ENCODE results near the gene ATP8B4. TPM values are rescaled to one million over a fixed set of nuclear protein-coding genes. Genes with fewer than 3 reads are reported as not detected.
A peak's percentile ranks its signal among the peaks of the same experiment; 100 is the strongest.
"Not testable (repeated sequence)": the region's sequence is repeated elsewhere in the genome, so short reads cannot be mapped to it uniquely, and the experiment has no call there.

ATP8B4 gene
- total RNA-seq, 1 donor: 90.2 TPM

GRCh38 chr15:50100486-50100885 is 18.5 kb downstream of the ATP8B4 start:
- no peak for DNase-seq (ENCODE audit: low read depth)
- H3K4me3 ChIP-seq (ENCODE audit: low read depth, low read length): no peak overlapping the region
- TF ChIP-seq CTCF (IDR thresholded peaks at IDR 0.05; ENCODE audit: insufficient read depth, low read depth, low read length): no peak

- DNase-seq (ENCODE audit: low read depth): no peak
- no peak for TF ChIP-seq CTCF (IDR thresholded peaks at IDR 0.05; ENCODE audit: insufficient read depth, low read depth, low read length)
- H3K4me3 ChIP-seq (ENCODE audit: low read depth, low read length): no peak overlapping the region
Measured at GRCh38 chr15:50098545-50098944, 20.5 kb downstream of the ATP8B4 start.

GRCh38 chr15:50095938-50096821 is 22.9 kb downstream of the ATP8B4 start:
- no peak for TF ChIP-seq CTCF (IDR thresholded peaks at IDR 0.05; ENCODE audit: insufficient read depth, low read depth, low read length)
- no peak overlapping the region for H3K4me3 ChIP-seq (ENCODE audit: low read depth, low read length)
- DNase-seq (ENCODE audit: low read depth): no peak

GRCh38 chr15:50089386-50089785 is 29.6 kb downstream of the ATP8B4 start:
- DNase-seq (ENCODE audit: low read depth): peak; percentile 39

GRCh38 chr15:50084932-50085331 is 34.1 kb downstream of the ATP8B4 start:
- no peak overlapping the region for H3K4me3 ChIP-seq (ENCODE audit: low read depth, low read length)
- no peak for DNase-seq (ENCODE audit: low read depth)
- no peak for TF ChIP-seq CTCF (IDR thresholded peaks at IDR 0.05; ENCODE audit: insufficient read depth, low read depth, low read length)

More at GRCh38 chr15:50089386-50089785, 29.6 kb downstream of the ATP8B4 start:
- not testable (repeated sequence) for H3K4me3 ChIP-seq (ENCODE audit: low read depth, low read length)

- no peak overlapping the region for H3K4me3 ChIP-seq (ENCODE audit: low read depth, low read length)
- TF ChIP-seq CTCF (IDR thresholded peaks at IDR 0.05; ENCODE audit: insufficient read depth, low read depth, low read length): no peak
- no peak for DNase-seq (ENCODE audit: low read depth)
Measured at GRCh38 chr15:50083424-50084025, 35.5 kb downstream of the ATP8B4 start.

GRCh38 chr15:50082066-50082465 is 37.0 kb downstream of the ATP8B4 start:
- DNase-seq (ENCODE audit: low read depth): no peak
- no peak overlapping the region for H3K4me3 ChIP-seq (ENCODE audit: low read depth, low read length)
- TF ChIP-seq CTCF (IDR thresholded peaks at IDR 0.05; ENCODE audit: insufficient read depth, low read depth, low read length): no peak
